IPS-11a (cell line): ENCODE measurements around the gene RNF157.

Experiments used
- H3K4me3 ChIP-seq: one replicate; pipeline ENCODE4 v1.5.1; 2013; ENCODE audit warnings: low read depth, low read length, control low read depth

The RNF157 gene

GRCh38 chr17:76142585-76143041 lies 97.7 kb downstream of the RNF157 start:
- H3K4me3 ChIP-seq, result no peak overlapping the region

GRCh38 chr17:76142039-76142584 lies 98.2 kb downstream of the RNF157 start:
- no peak overlapping the region for H3K4me3 ChIP-seq

DNA sequence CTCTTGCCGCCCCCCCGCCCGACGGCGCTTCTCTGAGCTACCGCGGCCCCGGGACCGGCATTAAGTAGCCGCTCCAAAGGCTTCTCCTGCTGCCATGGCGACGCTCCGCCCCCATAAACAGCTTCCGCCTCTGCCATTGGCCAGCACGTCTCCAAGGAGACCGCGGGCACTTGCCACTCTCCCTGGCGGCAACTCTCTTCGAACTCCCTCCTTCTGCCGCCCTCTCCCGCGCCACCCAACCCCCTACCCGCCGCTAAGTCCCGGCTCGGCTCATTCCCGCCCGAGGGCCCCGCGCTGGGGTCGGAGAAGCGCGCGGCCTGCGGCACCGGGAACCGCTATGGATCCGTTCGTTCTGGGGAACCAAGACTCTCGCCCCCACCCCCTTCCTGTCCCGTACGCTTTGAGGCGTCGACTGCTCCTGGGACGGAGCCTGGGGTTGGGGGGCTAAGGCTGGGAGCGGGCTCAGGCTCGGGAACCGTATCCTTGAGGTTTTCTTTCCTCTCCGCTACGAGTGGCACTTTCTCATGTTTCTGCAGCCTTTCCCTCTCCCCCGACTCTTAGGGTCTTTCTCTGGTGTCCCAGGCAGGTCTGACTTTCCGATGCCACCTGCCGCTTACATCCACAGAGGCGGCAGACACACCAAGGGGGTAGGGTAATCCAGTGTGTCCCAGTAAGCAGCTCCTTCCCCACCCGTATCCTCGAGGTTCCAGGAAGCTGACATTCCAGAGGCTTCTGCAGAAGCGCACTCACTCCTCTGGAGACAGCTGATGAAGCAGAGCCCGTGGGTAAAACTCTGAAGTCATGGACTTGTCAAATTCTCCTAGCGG lies 98.9 kb downstream of the RNF157 start, which contains the start of gene FOXJ1:
Gene FOXJ1, minus strand, starts transcription at position 34 of the 827 bp plus-strand sequence. CDS start 850 bp downstream, outside the sequence.
- H3K4me3 ChIP-seq, result peak within 1 kb of the TSS; percentile 48

GRCh38 chr17:76140661-76141211 lies 99.6 kb downstream of the RNF157 start:
- H3K4me3 ChIP-seq, result peak overlapping the region; percentile 38

- H3K4me3 ChIP-seq, result peak overlapping the region; percentile 38
Measured at GRCh38 chr17:76139801-76140660, 100.3 kb downstream of the RNF157 start.

DNA sequence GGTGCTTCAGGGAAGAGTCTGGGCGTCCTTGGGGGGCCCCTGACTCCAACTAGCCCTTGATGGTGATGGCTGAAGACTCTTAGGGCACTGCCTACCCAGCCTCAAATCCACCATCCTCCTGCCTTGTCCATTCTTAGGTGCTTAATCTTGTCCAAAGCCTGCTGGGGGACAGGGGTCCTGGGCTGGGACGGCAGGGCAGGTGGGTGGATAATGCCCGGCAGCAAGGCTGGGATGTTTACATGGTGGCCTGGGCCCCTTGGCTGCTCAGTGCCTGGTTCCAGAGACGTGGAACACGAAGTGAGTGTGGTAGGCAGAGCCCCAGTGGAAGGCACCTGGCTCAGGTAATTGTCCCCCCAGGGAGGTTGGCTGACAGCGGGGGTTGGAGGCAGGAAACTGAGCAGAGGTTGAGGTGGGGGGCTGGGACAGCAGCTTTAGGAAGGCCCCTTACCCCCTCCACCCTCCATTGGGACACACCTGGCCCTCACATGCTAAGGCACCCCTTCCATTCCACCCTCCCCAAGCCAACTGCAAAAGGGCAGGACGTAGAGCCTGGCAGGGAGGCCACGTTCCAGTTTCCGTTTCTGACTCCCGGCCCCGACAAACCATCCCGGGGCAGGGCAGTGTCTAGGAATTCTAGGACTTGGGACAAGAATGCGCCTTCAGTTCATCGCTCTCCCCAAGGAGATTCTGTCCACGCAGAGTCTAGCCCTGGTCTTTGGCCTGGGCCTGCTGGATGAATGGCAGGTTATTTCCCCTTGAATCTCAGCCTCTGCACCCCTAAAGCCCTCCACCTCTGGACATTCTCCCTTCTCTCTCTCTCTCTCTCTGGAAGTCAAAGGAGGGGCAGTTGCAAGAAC lies 101.2 kb downstream of the RNF157 start:
- peak overlapping the region; percentile 38 for H3K4me3 ChIP-seq

- H3K4me3 ChIP-seq, result peak overlapping the region; percentile 24
Measured at GRCh38 chr17:76138234-76138895, 101.9 kb downstream of the RNF157 start.

DNA sequence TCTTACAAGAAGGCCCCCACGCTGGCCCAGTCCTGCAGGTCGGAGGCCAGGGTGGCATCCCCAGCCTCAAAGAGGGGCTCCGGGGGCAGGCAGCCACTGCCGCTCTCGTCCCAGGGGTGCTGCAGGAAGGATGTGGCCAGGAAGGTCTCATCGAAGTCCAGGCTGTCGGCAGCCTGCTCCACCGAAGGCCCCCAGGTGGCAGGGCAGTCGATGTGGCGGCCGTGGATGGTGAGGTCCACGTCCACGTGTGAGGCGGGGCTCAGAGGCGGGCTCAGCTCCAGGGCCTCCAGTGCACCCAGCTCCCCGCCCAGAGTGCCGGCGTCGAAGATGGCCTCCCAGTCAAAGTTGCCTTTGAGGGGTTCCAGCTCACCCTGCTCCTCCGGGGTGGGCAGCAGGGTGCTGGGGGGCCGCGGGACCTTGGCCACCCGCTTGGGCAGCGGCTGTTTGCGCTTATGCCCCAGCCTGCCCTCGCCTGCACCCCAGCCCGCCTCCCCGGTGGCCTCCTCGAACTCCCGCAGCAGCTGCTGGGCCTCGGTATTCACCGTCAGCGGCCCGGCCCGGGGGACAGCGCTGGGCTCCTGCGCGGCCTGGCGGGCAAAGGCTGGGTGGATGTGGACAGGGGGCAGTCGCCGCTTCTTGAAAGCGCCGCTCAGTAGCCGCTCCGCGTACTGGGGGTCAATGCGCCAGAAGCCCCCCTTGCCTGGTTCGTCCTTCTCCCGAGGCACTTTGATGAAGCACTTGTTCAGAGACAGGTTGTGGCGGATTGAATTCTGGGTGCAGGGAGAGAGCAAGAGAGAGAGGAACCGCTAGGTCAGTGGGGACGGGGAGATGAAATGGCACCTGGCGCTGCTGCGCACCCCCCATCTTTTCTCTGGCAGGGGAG lies 102.7 kb downstream of the RNF157 start:
- H3K4me3 ChIP-seq, result peak overlapping the region; percentile 24

- H3K4me3 ChIP-seq, result no peak overlapping the region
Measured at GRCh38 chr17:76137001-76137350, 103.3 kb downstream of the RNF157 start.

DNA sequence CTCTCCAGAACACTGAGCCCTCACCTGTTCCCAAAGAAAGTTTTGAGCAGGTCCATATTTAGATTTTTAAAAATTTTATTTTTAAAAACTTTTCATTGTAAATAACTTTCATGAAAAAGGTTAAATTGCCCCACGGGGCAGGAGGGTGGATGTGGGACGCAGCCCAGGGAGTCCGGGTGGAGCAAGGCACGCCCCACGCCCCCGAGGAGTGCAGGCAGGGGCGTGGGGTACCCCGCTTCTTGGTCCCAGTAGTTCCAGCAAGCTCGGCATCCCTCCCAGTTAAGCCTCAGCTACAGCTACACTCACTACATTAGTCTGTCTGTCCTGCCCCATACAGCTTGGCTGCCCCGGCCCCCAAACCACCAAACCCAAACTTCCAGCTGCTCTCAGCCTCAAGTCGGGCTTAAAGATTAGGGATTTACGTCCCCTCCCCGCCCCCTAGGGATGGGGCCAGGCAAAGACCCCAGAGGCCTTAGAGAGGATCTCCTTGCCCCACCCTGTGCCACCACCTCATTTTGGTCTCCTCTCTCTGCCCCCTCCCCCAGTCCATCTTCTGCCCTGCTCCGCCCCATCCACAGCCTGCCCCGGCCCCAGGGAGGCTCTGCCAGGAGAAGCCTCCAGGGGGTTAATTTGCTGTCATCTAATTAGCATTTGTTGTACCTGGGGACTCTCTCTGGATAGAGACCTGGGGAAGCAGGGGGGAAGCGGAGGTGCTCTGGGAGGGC lies 103.9 kb downstream of the RNF157 start:
- no peak overlapping the region for H3K4me3 ChIP-seq

GRCh38 chr17:76135810-76136188 lies 104.5 kb downstream of the RNF157 start:
- H3K4me3 ChIP-seq, result no peak overlapping the region

DNA sequence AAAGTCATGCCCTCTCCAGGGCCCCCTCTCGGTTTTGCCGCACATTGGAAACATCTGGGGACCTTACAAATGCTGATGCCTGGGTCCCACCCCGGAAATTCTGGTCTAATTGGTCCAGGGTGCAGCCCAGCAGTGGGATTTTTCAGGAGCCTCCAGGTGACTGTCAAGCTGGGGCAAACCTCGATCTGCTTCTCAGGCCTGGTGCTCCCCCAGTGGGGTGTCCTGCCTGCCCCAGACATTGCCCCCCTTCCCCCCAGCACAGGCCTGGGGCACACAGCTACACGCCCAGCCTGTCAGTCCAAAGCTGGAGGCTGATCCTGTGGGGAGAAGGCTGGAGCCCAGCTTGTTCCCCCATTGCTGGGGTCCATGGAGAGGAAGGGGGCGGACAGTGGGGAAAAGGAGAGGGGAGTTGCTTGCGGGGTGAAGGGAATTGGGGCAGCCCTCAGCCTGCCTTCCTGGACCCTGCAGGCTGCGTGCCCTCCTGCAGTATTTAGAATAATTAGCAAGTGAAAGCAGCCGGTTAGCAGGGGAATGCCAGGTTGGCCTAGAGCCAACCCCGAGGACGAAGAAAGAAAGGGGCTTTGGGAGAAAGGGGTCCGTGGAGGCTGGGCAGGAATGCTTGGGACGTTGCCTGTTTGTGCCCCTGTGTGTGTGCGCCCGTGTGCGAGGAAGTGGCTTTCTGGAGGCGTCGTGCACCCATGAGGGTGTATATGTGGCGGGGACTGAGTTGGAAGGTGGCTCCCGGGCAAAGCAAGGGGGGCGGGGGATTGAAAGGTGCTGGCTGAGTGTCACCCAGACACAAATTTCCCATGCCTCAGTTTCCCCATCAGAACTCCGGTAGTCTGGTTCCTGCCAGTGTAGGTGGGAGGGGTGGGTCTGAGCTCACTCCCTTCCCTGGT lies 105.1 kb downstream of the RNF157 start:
- peak overlapping the region; percentile 4 for H3K4me3 ChIP-seq

GRCh38 chr17:76132574-76133338 lies 107.5 kb downstream of the RNF157 start:
- no peak overlapping the region for H3K4me3 ChIP-seq

GRCh38 chr17:76131692-76132573 lies 108.4 kb downstream of the RNF157 start:
- H3K4me3 ChIP-seq, result no peak overlapping the region

DNA sequence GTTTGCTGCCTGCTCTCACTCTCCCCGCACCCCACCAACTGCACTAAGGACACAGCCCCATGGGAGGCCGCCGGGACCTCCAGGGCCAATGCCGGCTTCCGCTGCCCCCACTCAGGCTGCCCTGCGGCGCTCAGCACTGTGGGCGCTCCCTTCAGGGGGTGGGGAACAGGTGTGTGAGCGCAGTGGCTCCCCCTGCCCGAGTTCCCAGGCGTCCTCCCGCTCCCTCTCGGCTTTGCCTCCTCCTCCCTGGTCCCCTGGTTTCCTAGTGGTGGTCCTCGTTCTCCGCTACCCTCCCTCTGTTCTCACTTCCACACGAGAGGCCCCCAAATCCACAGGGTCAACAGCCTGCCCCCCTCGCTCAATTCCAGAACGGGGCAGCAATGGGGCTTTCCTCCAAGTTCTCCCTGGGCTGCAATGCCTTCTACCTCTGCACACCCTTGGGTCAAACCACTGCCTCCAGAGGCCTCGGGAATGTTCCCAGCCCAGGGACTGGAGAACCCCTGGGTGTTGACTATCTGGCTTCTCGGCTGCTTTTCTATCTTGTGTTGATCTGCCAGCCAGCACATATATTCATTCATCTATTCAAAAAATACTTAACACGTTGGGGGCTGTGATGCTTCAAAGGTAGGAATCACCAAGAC lies 109.1 kb downstream of the RNF157 start:
- H3K4me3 ChIP-seq, result no peak overlapping the region
